Sciatic nerve (tissue), 2 donors: ENCODE data around the gene SERPINA10. TPM values are rescaled to one million over a fixed set of nuclear protein-coding genes. Genes with fewer than 3 reads are reported as not detected.
"Not testable (repeated sequence)": the region's sequence is repeated elsewhere in the genome, so short reads cannot be mapped to it uniquely, and the experiment has no call there.

ENCODE experiments used
- ATAC-seq: fragments of 200-7000 bp; cut with Tn5 transposase; one replicate; pipeline ENCODE4 v1.9.1; 2020; ENCODE audit warnings: mild to moderate bottlenecking, moderate library complexity
- DNase-seq: peaks from one replicate; pipeline ENCODE4 v3.0.0-alpha.2; 2020; ENCODE audit warnings: low spot score
- intact Hi-C: fragments of 100-400 bp; cut with DNase I; formaldehyde crosslinking; loops from one replicate; pipeline ENCODE4 v1.14.2; 2022
- total RNA-seq: library from RNA; stranded (reverse); fragmentation: NEBNext Ultra II Directional; extraction: Animal tissue kit (Norgen Biotek cat#: 25700); gene quantifications from one replicate; pipeline ENCODE4 v1.2.1, GENCODE V29; 2021
- donor health status: DM: no; HTN: no; CAD: no.
- donor health status: DM: no; HTN: no; CAD: no.

SERPINA10 gene
- total RNA-seq, 1 donor from 2014 or later, result not detected

- DNase-seq (no peak), ATAC-seq (no peak)
- intact Hi-C loops, result no loop called here
Observed at GRCh38 chr14:94290197-94290596, 2.9 kb downstream of the SERPINA10 start.

GRCh38 chr14:94288610-94289465, 4.2 kb downstream of the SERPINA10 start:
- DNase-seq, result no peak
- intact Hi-C loops, result no loop called here
- no peak for ATAC-seq

GRCh38 chr14:94285158-94285557, 7.9 kb downstream of the SERPINA10 start:
- ATAC-seq (no peak), DNase-seq (no peak)
- intact Hi-C loops, result no loop called here

GRCh38 chr14:94284221-94284620, 8.8 kb downstream of the SERPINA10 start:
- DNase-seq (no peak), ATAC-seq (no peak)
- intact Hi-C loops, result no loop called here

- intact Hi-C loops, result no loop called here
- ATAC-seq (peak; percentile 68), DNase-seq (no peak)
Observed at GRCh38 chr14:94282991-94283723, 9.9 kb downstream of the SERPINA10 start.

- DNase-seq, result no peak
- ATAC-seq, result no peak
- intact Hi-C loops, result no loop called here
Observed at GRCh38 chr14:94278731-94279130, 14.3 kb downstream of the SERPINA10 start.

GRCh38 chr14:94276898-94277561, 16.0 kb downstream of the SERPINA10 start:
- intact Hi-C loops, DNase-seq, ATAC-seq: not testable (repeated sequence)

- ATAC-seq (peak; percentile 78), DNase-seq (no peak)
- intact Hi-C loops, result no loop called here
Observed at GRCh38 chr14:94269156-94269555, 23.9 kb downstream of the SERPINA10 start.

- ATAC-seq, DNase-seq, intact Hi-C loops: not testable (repeated sequence)
Observed at GRCh38 chr14:94268582-94268981, 24.5 kb downstream of the SERPINA10 start.

GRCh38 chr14:94267352-94267751, 25.7 kb downstream of the SERPINA10 start:
- DNase-seq (no peak), ATAC-seq (no peak)
- intact Hi-C loops, result no loop called here

GRCh38 chr14:94264195-94264594, 28.9 kb downstream of the SERPINA10 start:
- DNase-seq, intact Hi-C loops, ATAC-seq: not testable (repeated sequence)

GRCh38 chr14:94244182-94244581, 48.9 kb downstream of the SERPINA10 start:
- DNase-seq (no peak), ATAC-seq (no peak)
- intact Hi-C loops, result no loop called here

GRCh38 chr14:94239406-94239805, 53.7 kb downstream of the SERPINA10 start:
- intact Hi-C loops, result no loop called here
- ATAC-seq (no peak), DNase-seq (no peak)

GRCh38 chr14:94237983-94238382, 55.1 kb downstream of the SERPINA10 start:
- DNase-seq (no peak), ATAC-seq (no peak)
- intact Hi-C loops, result no loop called here

- ATAC-seq (no peak), DNase-seq (no peak)
- intact Hi-C loops, result no loop called here
Observed at GRCh38 chr14:94237046-94237445, 56.0 kb downstream of the SERPINA10 start.

Other genes starting within 250 kb of the SERPINA10 start
- 181 TPM for gene DDX24, start 212.1 kb downstream of the SERPINA10 start, total RNA-seq
- gene IFI27L1, start 212.0 kb downstream of the SERPINA10 start, total RNA-seq, result 20.5 TPM
- gene IFI27, start 182.5 kb downstream of the SERPINA10 start, total RNA-seq, result 219 TPM
- 85.4 TPM for gene IFI27L2, start 163.7 kb downstream of the SERPINA10 start, total RNA-seq
- 1.0 TPM for gene PPP4R4, start 118.9 kb downstream of the SERPINA10 start, total RNA-seq
- gene SERPINA6, start 30.1 kb upstream of the SERPINA10 start, total RNA-seq, result not detected
- not detected for gene SERPINA2, start 73.4 kb upstream of the SERPINA10 start, total RNA-seq
- gene SERPINA1, start 95.3 kb upstream of the SERPINA10 start, total RNA-seq, result 28.5 TPM
- not detected for gene SERPINA11, start 159.5 kb upstream of the SERPINA10 start, total RNA-seq
- gene SERPINA9, start 182.9 kb upstream of the SERPINA10 start, total RNA-seq, result not detected
- gene SERPINA12, start 216.2 kb upstream of the SERPINA10 start, total RNA-seq, result not detected